GM12878 (cell line): ENCODE results near the gene C6orf15. TPM values are rescaled to one million over a fixed set of nuclear protein-coding genes. Genes with fewer than 3 reads are reported as not detected.

ENCODE experiments used
- ATAC-seq: fragments of 200-7000 bp; cut with Tn5 transposase; 3 replicates; pipeline ENCODE4 v1.9.1; 2020; ENCODE audit warnings: mild to moderate bottlenecking, moderate library complexity
- BruUV-seq: library from RNA; stranded (reverse); fragments of 400-500 nt; replicated peaks from 2 replicates; lab custom pipeline; 2021; lab: Mats Ljungman, UMichigan
- CTCF ChIA-PET: fragments of 300-600 bp; sonication (Branson Sonifier 250); formaldehyde crosslinking; extraction: SDS; loops from one replicate; lab custom pipeline; 2021; ENCODE audit warnings: inconsistent platforms; lab: Yijun Ruan, JAX
- POLR2A ChIA-PET: fragments of 350-600 bp; formaldehyde crosslinking; extraction: SDS; loops from one replicate; lab custom pipeline; 2021; ENCODE audit warnings: inconsistent platforms; lab: Charles Lee
- RAD21 ChIA-PET: fragments of 300-600 bp; sonication (Branson Sonifier 250); formaldehyde crosslinking; loops from one replicate; lab custom pipeline; 2023; ENCODE audit warnings: antibody characterized with exemption; ENCODE audit not compliant: unreplicated experiment; lab: Charles Lee
- SMC1A ChIA-PET: fragments of 300-600 bp; sonication (Branson Sonifier 250); formaldehyde crosslinking; loops from one replicate; lab custom pipeline; 2023; ENCODE audit not compliant: unreplicated experiment, uncharacterized antibody; lab: Charles Lee
- DNase-seq: peaks from one replicate; pipeline ENCODE4 v3.0.0-alpha.2; 2011; ENCODE audit warnings: low read depth, low spot score
- FAIRE-seq: peaks from 3 replicates; lab custom pipeline; 2011; peaks lifted over from hg19 to GRCh38; lab: Jason Lieb, UNC
- H2AFZ ChIP-seq: 2 replicates; pipeline ENCODE4 v1.6.0; 2011; ENCODE audit warnings: low read depth, low read length, control low read depth; ENCODE audit not compliant: control insufficient read depth
- H3K27ac ChIP-seq: 2 replicates; pipeline ENCODE4 v1.5.1; 2011; ENCODE audit warnings: control low read depth; ENCODE audit not compliant: control insufficient read depth, insufficient read depth
- H3K27me3 ChIP-seq, 2 experiments: replicated peaks in 1 of 2; 2 replicates each; pipeline versions ENCODE4 v1.6.0 to v1.6.1; 2011; ENCODE audit warnings: low read length in 1 of 2; ENCODE audit not compliant: control insufficient read depth in 2 of 2, insufficient read depth in 2 of 2
- H3K36me3 ChIP-seq, 2 experiments: 2 replicates each; pipeline ENCODE4 v1.5.1; 2011; ENCODE audit warnings: low read length in 1 of 2; ENCODE audit not compliant: control insufficient read depth in 2 of 2, insufficient read depth in 2 of 2
- H3K4me1 ChIP-seq: 2 replicates; pipeline ENCODE4 v1.6.1; 2011; ENCODE audit warnings: mild to moderate bottlenecking, low read length, moderate library complexity, mixed read lengths; ENCODE audit not compliant: control insufficient read depth, insufficient read depth
- H3K4me2 ChIP-seq: 2 replicates; pipeline ENCODE4 v1.6.0; 2011; ENCODE audit warnings: control low read depth; ENCODE audit not compliant: control insufficient read depth, insufficient read depth
- H3K4me3 ChIP-seq: fragments of 200-600 bp; sonication (generic); 2 replicates; pipeline ENCODE4 v1.5.1; 2016
- H3K79me2 ChIP-seq: 2 replicates; pipeline ENCODE4 v1.6.0; 2011; ENCODE audit warnings: low read length; ENCODE audit not compliant: control insufficient read depth, insufficient read depth
- H3K9ac ChIP-seq: 2 replicates; pipeline ENCODE4 v1.8.0; 2011; ENCODE audit warnings: low read length, control low read depth, mixed read lengths; ENCODE audit not compliant: control insufficient read depth, insufficient read depth
- H3K9me3 ChIP-seq: replicated peaks from 3 replicates; pipeline ENCODE4 v1.5.1; 2011; ENCODE audit warnings: mild to moderate bottlenecking, low read length; ENCODE audit not compliant: control insufficient read depth, insufficient read depth
- H4K20me1 ChIP-seq: 2 replicates; pipeline ENCODE4 v1.6.0; 2011; ENCODE audit not compliant: control insufficient read depth, insufficient read depth
- CHD2 ChIP-seq: IDR thresholded peaks from 2 replicates; pipeline ENCODE4 v1.6.1; 2011; ENCODE audit warnings: low read depth, low read length, improper control_type of control experiment, borderline replicate concordance
- HDGF ChIP-seq: fragments of 450-650 bp; IDR thresholded peaks from 2 replicates; pipeline ENCODE4 v1.6.1; 2016; ENCODE audit warnings: antibody characterized with exemption
- NFXL1 ChIP-seq: fragments of 450-650 bp; IDR thresholded peaks from 2 replicates; pipeline ENCODE4 v1.6.1; 2017; ENCODE audit warnings: antibody characterized with exemption, mild to moderate bottlenecking, borderline replicate concordance
- POLR2AphosphoS2 ChIP-seq: IDR thresholded peaks from 2 replicates; pipeline ENCODE4 v1.6.1; 2011; ENCODE audit warnings: low read depth, mild to moderate bottlenecking, low read length, improper control_type of control experiment, moderate library complexity
- RAD21 ChIP-seq: IDR thresholded peaks from 2 replicates; pipeline ENCODE4 v1.6.1; 2011; ENCODE audit warnings: mild to moderate bottlenecking, low read depth, low read length, moderate library complexity; ENCODE audit not compliant: insufficient read depth
- RFX5 ChIP-seq: IDR thresholded peaks from 2 replicates; pipeline ENCODE4 v1.6.1; 2011; ENCODE audit warnings: low read depth, low read length, improper control_type of control experiment
- SMARCA5 ChIP-seq: fragments of 450-650 bp; IDR thresholded peaks from 2 replicates; pipeline ENCODE4 v1.6.1; 2017; ENCODE audit warnings: mild to moderate bottlenecking
- SMC3 ChIP-seq: IDR thresholded peaks from 2 replicates; pipeline ENCODE4 v1.6.1; 2011; ENCODE audit warnings: low read length, improper control_type of control experiment, borderline replicate concordance
- SREBF1 ChIP-seq: IDR thresholded peaks from 2 replicates; pipeline ENCODE4 v1.6.1; 2012; ENCODE audit warnings: mild to moderate bottlenecking, low read length
- USF1 ChIP-seq: IDR thresholded peaks from 2 replicates; pipeline ENCODE4 v1.6.1; 2011; ENCODE audit warnings: borderline replicate concordance, low read depth, mild to moderate bottlenecking, moderate library complexity, mixed read lengths, low read length; ENCODE audit not compliant: insufficient read depth; ENCODE audit errors: extremely low read length
- WGBS: methylation state at CpG from one replicate; pipeline ENCODE4 v1.1.6; 2016; ENCODE audit warnings: low lambda C conversion rate; ENCODE audit not compliant: insufficient replicate concordance, insufficient coverage; ENCODE audit errors: missing lambda C conversion rate; 5-methylcytosine and 5-hydroxymethylcytosine counted together
- in situ Hi-C: fragments of 300-500 bp; cut with MboI; formaldehyde crosslinking; loops from 9 replicates; pipeline ENCODE4 v1.14.3; 2018; ENCODE audit warnings: mixed read lengths
- intact Hi-C: fragments of 100-400 bp; cut with micrococcal nuclease; formaldehyde crosslinking; loops from one replicate; pipeline ENCODE4 v1.14.2; 2022; ENCODE audit not compliant: unreplicated experiment
- polyA plus RNA-seq, 11 experiments: library from polyadenylated mRNA; depleted of rRNA in 4 of 11; unstranded in 6 of 11; stranded (reverse) in 5 of 11; fragments of >200 nt; fragmentation: Nextera tagmentation in 4 of 11; fragmentation: Illumina TruSeq in 1 of 11; extraction: Ambion mirVana in 4 of 11; extraction: Trizol in 1 of 11; gene quantifications; 1 replicate in 1 of 11; 2 replicates in 10 of 11; pipeline versions ENCODE4 v1.2.1 to v1.2.3, GENCODE V29; 2011 to 2016; ENCODE audit warnings: inconsistent platforms in 2 of 11, missing spikeins in 2 of 11, low read depth in 1 of 11
- total RNA-seq, 4 experiments: library from RNA; depleted of rRNA in 3 of 4; stranded (reverse); fragments of >200 nt in 3 of 4; fragmentation: Illumina TruSeq in 1 of 4; extraction: Trizol in 1 of 4; gene quantifications; 2 replicates each; pipeline versions ENCODE4 v1.2.1 to v1.2.3, GENCODE V29; 2013 to 2021
- TF ChIP-seq, protein P1 (sequence below), 3 experiments: IDR thresholded peaks in 2 of 3; conservative IDR thresholded peaks in 1 of 3; 2 replicates each; pipeline ENCODE4 v1.5.1; 2011; ENCODE audit warnings: low read depth in 3 of 3, low read length in 3 of 3, mild to moderate bottlenecking in 3 of 3, control low read depth in 2 of 3, moderate library complexity in 2 of 3, inconsistent platforms in 1 of 3, mixed read lengths in 1 of 3; ENCODE audit not compliant: control insufficient read depth in 2 of 3, insufficient read depth in 1 of 3; ENCODE audit errors: extremely low read depth in 1 of 3

Gene C6orf15
- total and polyA plus RNA-seq, 10 of the 15 experiments (the other 5 are each of a cell fraction or from before 2014, with no cell fraction given), result not detected

- ChIA-PET RAD21 (interaction anchor here (0.6 to 2.9 kb wide), 15 partner anchors 9 to 526 kb away, joined by 3 to 29 read pairs (median 4); partner anchors contain the start of genes MUCL3 and VARS2), POLR2A (interaction anchor here (1.0 to 1.4 kb wide), 2 partner anchors 155 to 156 kb away, joined by 4 to 5 read pairs; partner anchors contain the start of gene VARS2), CTCF (interaction anchor here (0.6 to 3.5 kb wide), 23 partner anchors 8 to 587 kb away, joined by 3 to 115 read pairs (median 5); partner anchors contain the start of gene VARS2), SMC1A (interaction anchor here (0.7 to 3.5 kb wide), 13 partner anchors 8 to 336 kb away, joined by 3 to 43 read pairs (median 4); partner anchors contain the start of gene VARS2)
- in situ Hi-C loops, result no loop called here
- DNase-seq (no peak), ATAC-seq (peak; percentile 75), FAIRE-seq (no peak)
- Histone ChIP-seq H3K9ac (no peak overlapping the region), H2AFZ (no peak overlapping the region), H3K4me2 (no peak overlapping the region), H3K27me3 (no peaks in the 10 kb centered on the region), H3K4me1 (no peaks in the 10 kb centered on the region; the same call in 1 of the 2 replicates), H3K4me3 (no peak overlapping the region), H3K36me3 (no peaks in the 10 kb centered on the region), H3K9me3 (no peaks in the 10 kb centered on the region), H3K27ac (no peak overlapping the region), H3K79me2 (no peaks in the 10 kb centered on the region), H4K20me1 (no peaks in the 10 kb centered on the region)
- TF ChIP-seq CHD2 (no peak), HDGF (no peak), SMC3 (peak; percentile 30; the same call in 1 of the 2 replicates), RFX5 (no peak), USF1 (no peak), RAD21 (peak; percentile 50), SMARCA5 (no peak), POLR2AphosphoS2 (no peak), SREBF1 (no peak), NFXL1 (no peak)
- TF ChIP-seq, protein P1, sequence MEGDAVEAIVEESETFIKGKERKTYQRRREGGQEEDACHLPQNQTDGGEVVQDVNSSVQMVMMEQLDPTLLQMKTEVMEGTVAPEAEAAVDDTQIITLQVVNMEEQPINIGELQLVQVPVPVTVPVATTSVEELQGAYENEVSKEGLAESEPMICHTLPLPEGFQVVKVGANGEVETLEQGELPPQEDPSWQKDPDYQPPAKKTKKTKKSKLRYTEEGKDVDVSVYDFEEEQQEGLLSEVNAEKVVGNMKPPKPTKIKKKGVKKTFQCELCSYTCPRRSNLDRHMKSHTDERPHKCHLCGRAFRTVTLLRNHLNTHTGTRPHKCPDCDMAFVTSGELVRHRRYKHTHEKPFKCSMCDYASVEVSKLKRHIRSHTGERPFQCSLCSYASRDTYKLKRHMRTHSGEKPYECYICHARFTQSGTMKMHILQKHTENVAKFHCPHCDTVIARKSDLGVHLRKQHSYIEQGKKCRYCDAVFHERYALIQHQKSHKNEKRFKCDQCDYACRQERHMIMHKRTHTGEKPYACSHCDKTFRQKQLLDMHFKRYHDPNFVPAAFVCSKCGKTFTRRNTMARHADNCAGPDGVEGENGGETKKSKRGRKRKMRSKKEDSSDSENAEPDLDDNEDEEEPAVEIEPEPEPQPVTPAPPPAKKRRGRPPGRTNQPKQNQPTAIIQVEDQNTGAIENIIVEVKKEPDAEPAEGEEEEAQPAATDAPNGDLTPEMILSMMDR (IDR thresholded peaks at IDR 0.05 in 2 of 3, conservative IDR thresholded peaks at IDR 0.05 in 1 of 3; ENCODE audit: control insufficient read depth in 2 of 3, extremely low read depth in 1 of 3, insufficient read depth in 1 of 3, low read depth in 3 of 3, low read length in 3 of 3), result peak; percentile 29 to 57 (median 41); a peak in 4 of 6 replicates
- whole genome bisulfite sequencing, result 37% methylated on average over 6 of the region's 6 CpGs
- BruUV-seq, result no TSS peak
- intact Hi-C loops, result no loop called here
Observed at GRCh38 chr6:31070711-31071197, 41.6 kb downstream of the C6orf15 start.
